HG03439 (cell line): ENCODE measurements around the gene FNIP1.
"Not testable (repeated sequence)": the region's sequence is repeated elsewhere in the genome, so short reads cannot be mapped to it uniquely, and the experiment has no call there.

Source experiments
- ATAC-seq: cut with Tn5 transposase; IDR thresholded peaks from one replicate; pipeline ENCODE4 v1.9.1; 2021; ENCODE audit warnings: mild to moderate bottlenecking, moderate library complexity; ENCODE audit not compliant: unreplicated experiment

The FNIP1 gene

GRCh38 chr5:131610198-131611063 is 186.4 kb downstream of the FNIP1 start:
- ATAC-seq: no peak

GRCh38 chr5:131609774-131610173 is 187.0 kb downstream of the FNIP1 start:
- no peak for ATAC-seq

- no peak for ATAC-seq
Measured at GRCh38 chr5:131608597-131608996, 188.2 kb downstream of the FNIP1 start.

GRCh38 chr5:131607903-131608540 is 188.8 kb downstream of the FNIP1 start:
- ATAC-seq: no peak

- no peak for ATAC-seq
Measured at GRCh38 chr5:131607418-131607817, 189.4 kb downstream of the FNIP1 start.

GRCh38 chr5:131605086-131605485 is 191.7 kb downstream of the FNIP1 start:
- no peak for ATAC-seq

GRCh38 chr5:131595088-131596033 is 201.5 kb downstream of the FNIP1 start:
- ATAC-seq: no peak

GRCh38 chr5:131593921-131594320 is 202.9 kb downstream of the FNIP1 start:
- no peak for ATAC-seq

GRCh38 chr5:131593436-131593835 is 203.4 kb downstream of the FNIP1 start:
- ATAC-seq: not testable (repeated sequence)
